HUES48 (cell line): ENCODE data around the gene WDR90.
"Not testable (repeated sequence)": the region's sequence is repeated elsewhere in the genome, so short reads cannot be mapped to it uniquely, and the experiment has no call there.

Experiments
- H3K27ac ChIP-seq: one replicate; pipeline ENCODE4 v1.7.0; 2013; ENCODE audit warnings: low read depth, low read length, inconsistent platforms
- H3K27me3 ChIP-seq: 2 replicates; pipeline ENCODE4 v1.6.1; 2013; ENCODE audit warnings: mild to moderate bottlenecking, low read length; ENCODE audit not compliant: control insufficient read depth, insufficient read depth
- H3K36me3 ChIP-seq: 2 replicates; pipeline ENCODE4 v1.6.1; 2013; ENCODE audit warnings: low read length; ENCODE audit not compliant: control insufficient read depth, insufficient read depth
- H3K4me1 ChIP-seq: 2 replicates; pipeline ENCODE4 v1.6.1; 2013; ENCODE audit warnings: mild to moderate bottlenecking, low read length; ENCODE audit not compliant: control insufficient read depth, insufficient read depth
- H3K4me3 ChIP-seq: 2 replicates; pipeline ENCODE4 v1.5.1; 2013; ENCODE audit warnings: mild to moderate bottlenecking, low read depth, low read length
- H3K9ac ChIP-seq: 2 replicates; pipeline ENCODE4 v1.6.1; 2013; ENCODE audit warnings: mild to moderate bottlenecking, low read depth, low read length, moderate library complexity
- H3K9me3 ChIP-seq: 2 replicates; pipeline ENCODE4 v1.6.1; 2013; ENCODE audit warnings: low read length; ENCODE audit not compliant: control insufficient read depth, insufficient read depth

Gene WDR90

GRCh38 chr16:686459-687260 lies 37.5 kb downstream of the WDR90 start:
- H3K4me1 ChIP-seq, result peaks cover 9% of the 10 kb centered on the region
- no peak overlapping the region for H3K27ac ChIP-seq
- H3K9ac ChIP-seq, result no peak overlapping the region

GRCh38 chr16:687499-687898 lies 38.3 kb downstream of the WDR90 start:
- H3K27ac ChIP-seq, result no peak overlapping the region
- H3K27me3 ChIP-seq, result peaks cover 14% of the 10 kb centered on the region
- no peak overlapping the region for H3K9ac ChIP-seq
- H3K4me1 ChIP-seq, result peaks cover 9% of the 10 kb centered on the region
- H3K4me3 ChIP-seq, result no peak overlapping the region
- H3K9me3 ChIP-seq, result no peaks in the 10 kb centered on the region
- H3K36me3 ChIP-seq, result peaks cover 36% of the 10 kb centered on the region

More at GRCh38 chr16:686459-687260, 37.5 kb downstream of the WDR90 start:
- Histone ChIP-seq H3K27me3 (0 out of 2 replicates have a peak, but pooled peaks cover 6% of the 10 kb centered on the region), H3K36me3 (peaks cover 45% of the 10 kb centered on the region), H3K4me3 (no peak overlapping the region), H3K9me3 (no peaks in the 10 kb centered on the region)

GRCh38 chr16:689175-689897 lies 40.2 kb downstream of the WDR90 start:
- Histone ChIP-seq H3K4me3 (peak overlapping the region; percentile 93), H3K27me3 (peaks cover 29% of the 10 kb centered on the region), H3K9ac (peak overlapping the region; percentile 79; the same call in 1 of the 2 replicates), H3K27ac (peak overlapping the region; percentile 82), H3K9me3 (no peaks in the 10 kb centered on the region), H3K36me3 (peaks cover 26% of the 10 kb centered on the region), H3K4me1 (peaks cover 4% of the 10 kb centered on the region; the same call in 1 of the 2 replicates)

GRCh38 chr16:691242-691641 lies 42.1 kb downstream of the WDR90 start:
- Histone ChIP-seq H3K36me3 (peaks cover 18% of the 10 kb centered on the region), H3K27me3 (peaks cover 46% of the 10 kb centered on the region)
- H3K9me3 ChIP-seq, H3K27ac ChIP-seq, H3K4me3 ChIP-seq, H3K9ac ChIP-seq, H3K4me1 ChIP-seq: not testable (repeated sequence)

GRCh38 chr16:692356-693108 lies 43.4 kb downstream of the WDR90 start:
- no peaks in the 10 kb centered on the region for H3K9me3 ChIP-seq
- peaks cover 6% of the 10 kb centered on the region; the same call in 1 of the 2 replicates for H3K36me3 ChIP-seq
- H3K4me3 ChIP-seq, result no peak overlapping the region
- H3K9ac ChIP-seq, result no peak overlapping the region
- H3K27me3 ChIP-seq, result peaks cover 48% of the 10 kb centered on the region
- H3K27ac ChIP-seq, result no peak overlapping the region
- peaks cover 4% of the 10 kb centered on the region; the same call in 1 of the 2 replicates for H3K4me1 ChIP-seq

- H3K4me1 ChIP-seq, result peaks cover 4% of the 10 kb centered on the region; the same call in 1 of the 2 replicates
- H3K27ac ChIP-seq, result no peak overlapping the region
- no peak overlapping the region for H3K9ac ChIP-seq
- no peaks in the 10 kb centered on the region for H3K36me3 ChIP-seq
- H3K27me3 ChIP-seq, result peaks cover 51% of the 10 kb centered on the region
- H3K4me3 ChIP-seq, result peak overlapping the region; percentile 69; the same call in 1 of the 2 replicates
- H3K9me3 ChIP-seq, result no peaks in the 10 kb centered on the region
These were observed 44.2 kb downstream of the WDR90 start for GRCh38 chr16:693364-693763.

GRCh38 chr16:693766-694165 lies 44.6 kb downstream of the WDR90 start:
- H3K27me3 ChIP-seq, result peaks cover 53% of the 10 kb centered on the region
- no peaks in the 10 kb centered on the region for H3K9me3 ChIP-seq
- no peaks in the 10 kb centered on the region for H3K36me3 ChIP-seq
- H3K4me1 ChIP-seq, result peaks cover 4% of the 10 kb centered on the region; the same call in 1 of the 2 replicates
- H3K27ac ChIP-seq, result no peak overlapping the region
- H3K9ac ChIP-seq, result no peak overlapping the region
- H3K4me3 ChIP-seq, result peak overlapping the region; percentile 69; the same call in 1 of the 2 replicates

GRCh38 chr16:694187-694862 lies 45.2 kb downstream of the WDR90 start:
- Histone ChIP-seq H3K4me1 (peaks cover 4% of the 10 kb centered on the region; the same call in 1 of the 2 replicates), H3K36me3 (no peaks in the 10 kb centered on the region), H3K4me3 (peak overlapping the region; percentile 69), H3K27me3 (peaks cover 59% of the 10 kb centered on the region), H3K9ac (no peak overlapping the region), H3K27ac (no peak overlapping the region), H3K9me3 (no peaks in the 10 kb centered on the region)

- Histone ChIP-seq H3K9ac (no peak overlapping the region), H3K9me3 (no peaks in the 10 kb centered on the region), H3K4me1 (no peaks in the 10 kb centered on the region), H3K27me3 (peaks cover 64% of the 10 kb centered on the region), H3K27ac (no peak overlapping the region), H3K4me3 (peak overlapping the region; percentile 69), H3K36me3 (no peaks in the 10 kb centered on the region)
These were observed 45.7 kb downstream of the WDR90 start for GRCh38 chr16:694863-695354.
